ENCODE data around the gene EIF2D. TPM values are rescaled to one million over a fixed set of nuclear protein-coding genes. Genes with fewer than 3 reads are reported as not detected.
A peak's percentile ranks its signal among the peaks of the same experiment; 100 is the strongest.

Gene EIF2D
- total RNA-seq, 1 experiment from 2014 or later, result 47.4 TPM

GRCh38 chr1:206570529-206570928 lies 41.7 kb downstream of the EIF2D start:
- no peak for DNase-seq (ENCODE audit: low spot score)

GRCh38 chr1:206569556-206569955 lies 42.7 kb downstream of the EIF2D start:
- DNase-seq (ENCODE audit: low spot score), result no peak

GRCh38 chr1:206568779-206569352 lies 43.4 kb downstream of the EIF2D start:
- DNase-seq (ENCODE audit: low spot score), result no peak

- no peak for DNase-seq (ENCODE audit: low spot score)
These were observed 44.0 kb downstream of the EIF2D start for GRCh38 chr1:206568256-206568655.

- no peak for DNase-seq (ENCODE audit: low spot score)
These were observed 45.3 kb downstream of the EIF2D start for GRCh38 chr1:206566999-206567398.

- no peak for DNase-seq (ENCODE audit: low spot score)
These were observed 46.3 kb downstream of the EIF2D start for GRCh38 chr1:206565995-206566394.

- DNase-seq (ENCODE audit: low spot score), result no peak
These were observed 48.7 kb downstream of the EIF2D start for GRCh38 chr1:206563367-206564207.

GRCh38 chr1:206560007-206560716 lies 52.1 kb downstream of the EIF2D start:
- DNase-seq (ENCODE audit: low spot score), result peak; percentile 53

GRCh38 chr1:206559672-206559995 lies 52.6 kb downstream of the EIF2D start:
- peak; percentile 37 for DNase-seq (ENCODE audit: low spot score)

- DNase-seq (ENCODE audit: low spot score), result peak; percentile 19
These were observed 53.2 kb downstream of the EIF2D start for GRCh38 chr1:206558794-206559671.

- DNase-seq (ENCODE audit: low spot score), result peak; percentile 44
These were observed 54.4 kb downstream of the EIF2D start for GRCh38 chr1:206557636-206558473.

- peak; percentile 53 for DNase-seq (ENCODE audit: low spot score)
These were observed 55.3 kb downstream of the EIF2D start for GRCh38 chr1:206556750-206557635.

- no peak for DNase-seq (ENCODE audit: low spot score)
These were observed 56.1 kb downstream of the EIF2D start for GRCh38 chr1:206556047-206556749.

GRCh38 chr1:206555473-206555935 lies 56.8 kb downstream of the EIF2D start:
- no peak for DNase-seq (ENCODE audit: low spot score)

GRCh38 chr1:206554701-206555472 lies 57.4 kb downstream of the EIF2D start:
- no peak for DNase-seq (ENCODE audit: low spot score)

GRCh38 chr1:206554211-206554610 lies 58.1 kb downstream of the EIF2D start:
- DNase-seq (ENCODE audit: low spot score), result no peak

GRCh38 chr1:206551986-206552326 lies 60.3 kb downstream of the EIF2D start:
- no peak for DNase-seq (ENCODE audit: low spot score)

GRCh38 chr1:206551296-206551985 lies 60.8 kb downstream of the EIF2D start:
- DNase-seq (ENCODE audit: low spot score), result no peak
